Small intestine (tissue), 16 donors: ENCODE results near the gene KLB. TPM values are rescaled to one million over a fixed set of nuclear protein-coding genes. Genes with fewer than 3 reads are reported as not detected.
A peak's percentile ranks its signal among the peaks of the same experiment; 100 is the strongest.
"Not testable (repeated sequence)": the region's sequence is repeated elsewhere in the genome, so short reads cannot be mapped to it uniquely, and the experiment has no call there.

Experiments used
- DNase-seq, 2 donors: peaks; one replicate each; pipeline versions ENCODE4 v3.0.0 to v3.0.0-alpha.2; 2013
- FAIRE-seq: peaks from 2 replicates; lab custom pipeline; 2012; peaks lifted over from hg19 to GRCh38; lab: Jason Lieb, UNC
- H3K27ac ChIP-seq, 3 donors: one replicate each; pipeline ENCODE4 v1.5.1; 2013; ENCODE audit warnings: low read length in 2 of 3, mild to moderate bottlenecking in 2 of 3, control low read depth in 1 of 3, inconsistent platforms in 1 of 3, low read depth in 1 of 3, moderate library complexity in 1 of 3
- H3K27me3 ChIP-seq, 3 donors: one replicate each; pipeline ENCODE4 v1.6.1; 2013; ENCODE audit warnings: low read length in 3 of 3, inconsistent platforms in 1 of 3; ENCODE audit not compliant: control insufficient read depth in 3 of 3, insufficient read depth in 3 of 3
- H3K36me3 ChIP-seq, 3 donors: one replicate each; pipeline ENCODE4 v1.6.1; 2013; ENCODE audit warnings: low read length in 3 of 3, inconsistent platforms in 1 of 3, low read depth in 1 of 3, mild to moderate bottlenecking in 1 of 3, moderate library complexity in 1 of 3; ENCODE audit not compliant: control insufficient read depth in 3 of 3, insufficient read depth in 2 of 3
- H3K4me1 ChIP-seq, 3 donors: one replicate each; pipeline ENCODE4 v1.6.1; 2013; ENCODE audit warnings: low read length in 2 of 3, inconsistent platforms in 1 of 3, low read depth in 1 of 3, mild to moderate bottlenecking in 1 of 3, moderate library complexity in 1 of 3; ENCODE audit not compliant: control insufficient read depth in 3 of 3, insufficient read depth in 2 of 3
- H3K4me3 ChIP-seq, 3 donors: one replicate each; pipeline ENCODE4 v1.5.1; 2013; ENCODE audit warnings: low read length in 3 of 3, control low read depth in 1 of 3, inconsistent platforms in 1 of 3, low read depth in 1 of 3, mild to moderate bottlenecking in 1 of 3, moderate library complexity in 1 of 3
- H3K9me3 ChIP-seq, 2 donors: one replicate each; pipeline ENCODE4 v1.6.1; 2013; ENCODE audit warnings: low read depth in 1 of 2, low read length in 1 of 2; ENCODE audit not compliant: control insufficient read depth in 2 of 2, insufficient read depth in 1 of 2
- WGBS, 3 donors: extraction: QIAGEN DNeasy Blood & Tissue Kit; methylation state at CpG; one replicate each; pipeline ENCODE4 v1.1.7; 2013; 5-methylcytosine and 5-hydroxymethylcytosine counted together
- long read RNA-seq, 10 donors: transcript quantifications; one replicate each; lab custom pipeline, GENCODE V29; 2026
- polyA plus RNA-seq, 4 donors: library from polyadenylated mRNA; stranded (reverse) in 3 of 4; unstranded in 1 of 4; fragments of 200-250 nt in 3 of 4; fragments of 120-200 nt in 1 of 4; gene quantifications; one replicate each; pipeline versions ENCODE4 v1.2.1 to v1.2.3, GENCODE V29; 2013
- donor health status: healthy with polysubstance abuse.
- donor health status: control.
- donor health status: control.
- donor health status: Bipolar disorder and iron deficiency.
- donor health status: healthy.

KLB gene
- 1 to 10 TPM in 1 of 4 donors, under 1 TPM in 3; 0.36 to 1.4 (median 0.72) TPM for polyA plus RNA-seq
- long read RNA-seq, donor 1, partial matches to known transcripts = 2,955 of 3,105 reads
- long read RNA-seq, donor 1, other reads (novel, unspliced or antisense) = 150 of 3,105 reads
- long read RNA-seq, donor 2, partial matches to known transcripts = 512 of 536 reads
- long read RNA-seq, donor 2, other reads (novel, unspliced or antisense) = 24 of 536 reads
- long read RNA-seq, donor 3, partial matches to known transcripts = 837 of 1,274 reads
- long read RNA-seq, donor 3, other reads (novel, unspliced or antisense) = 437 of 1,274 reads
- long read RNA-seq, donor 4 = 0 reads
- long read RNA-seq, donor 5 = 0 reads
- long read RNA-seq, donor 6, partial matches to known transcripts = 674 of 1,043 reads
- long read RNA-seq, donor 6, other reads (novel, unspliced or antisense) = 369 of 1,043 reads
- long read RNA-seq, donor 7 = 0 reads
- long read RNA-seq, donor 8, partial matches to known transcripts = 94 of 175 reads
- long read RNA-seq, donor 8, other reads (novel, unspliced or antisense) = 81 of 175 reads
- long read RNA-seq, donor 9 = 0 reads
- long read RNA-seq, donor 10, full-length matches to known transcripts = 1 of 1,231 reads
- long read RNA-seq, donor 10, partial matches to known transcripts = 1,230 of 1,231 reads
- long read RNA-seq, donor 10, other reads (novel, unspliced or antisense) = 0 of 1,231 reads

DNA sequence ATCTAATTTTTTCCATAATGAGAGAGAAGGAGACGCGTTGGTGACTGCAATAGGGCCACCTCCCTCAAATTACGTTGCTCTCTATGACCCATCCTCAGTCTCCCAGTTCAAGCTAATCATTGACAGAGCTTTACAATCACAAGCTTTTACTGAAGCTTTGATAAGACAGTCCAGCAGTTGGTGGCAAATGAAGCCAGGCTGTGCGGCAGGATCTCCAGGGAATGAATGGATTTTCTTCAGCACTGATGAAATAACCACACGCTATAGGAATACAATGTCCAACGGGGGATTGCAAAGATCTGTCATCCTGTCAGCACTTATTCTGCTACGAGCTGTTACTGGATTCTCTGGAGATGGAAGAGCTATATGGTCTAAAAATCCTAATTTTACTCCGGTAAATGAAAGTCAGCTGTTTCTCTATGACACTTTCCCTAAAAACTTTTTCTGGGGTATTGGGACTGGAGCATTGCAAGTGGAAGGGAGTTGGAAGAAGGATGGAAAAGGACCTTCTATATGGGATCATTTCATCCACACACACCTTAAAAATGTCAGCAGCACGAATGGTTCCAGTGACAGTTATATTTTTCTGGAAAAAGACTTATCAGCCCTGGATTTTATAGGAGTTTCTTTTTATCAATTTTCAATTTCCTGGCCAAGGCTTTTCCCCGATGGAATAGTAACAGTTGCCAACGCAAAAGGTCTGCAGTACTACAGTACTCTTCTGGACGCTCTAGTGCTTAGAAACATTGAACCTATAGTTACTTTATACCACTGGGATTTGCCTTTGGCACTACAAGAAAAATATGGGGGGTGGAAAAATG, at the start of gene KLB:
KLB (plus strand) TSS at position 168 of the 821 bp plus-strand sequence; CDS start at position 188, 20 bp downstream.
- Histone ChIP-seq H3K4me3 (no peak within 1 kb of the TSS), H3K9me3 (no peaks in the 10 kb centered on the region), H3K36me3 (no peaks in the 10 kb centered on the region), H3K27ac (no peak within 1 kb of the TSS), H3K4me1 (peaks cover 0 to 7% (median 0%) of the 10 kb centered on the region in 3 donors), H3K27me3 (no peaks in the 10 kb centered on the region)
- DNase-seq (peak; percentile 89 to 91), FAIRE-seq (no peak)
- WGBS, 3 donors = 14 to 50% (median 28%) methylated on average over 12 of the region's 12 CpGs

DNA sequence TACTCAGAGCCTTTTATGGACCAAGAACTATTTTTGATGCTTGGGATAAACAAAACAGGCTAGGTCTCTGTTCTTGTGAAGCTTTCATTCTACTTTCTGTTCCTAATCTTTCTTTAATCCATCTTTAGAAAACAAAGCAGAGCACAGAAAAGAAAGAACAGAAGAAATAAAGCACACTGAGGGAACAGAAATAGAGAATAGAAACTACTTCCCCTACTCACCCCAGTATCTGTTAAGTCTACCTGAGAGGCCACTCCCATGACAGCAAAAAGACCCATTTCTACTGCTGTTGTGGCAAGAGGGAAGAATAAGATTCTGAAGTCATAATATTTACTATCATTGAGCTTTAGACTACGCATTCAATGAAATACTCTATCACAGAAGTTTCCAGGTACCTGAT, 49.7 kb upstream of the KLB start:
- no peak overlapping the region for H3K4me3 ChIP-seq
- peaks cover 0 to 18% (median 0%) of the 10 kb centered on the region in 3 donors for H3K4me1 ChIP-seq
- FAIRE-seq (no peak), DNase-seq (no peak)
- no peaks in the 10 kb centered on the region for H3K9me3 ChIP-seq
- H3K36me3 ChIP-seq = peaks cover 0 to 3% (median 0%) of the 10 kb centered on the region in 3 donors
- no peak overlapping the region for H3K27ac ChIP-seq
- WGBS, 3 donors = 82 to 96% (median 82%) methylated on average over 1 of the region's 1 CpG
- H3K27me3 ChIP-seq = no peaks in the 10 kb centered on the region

- not testable (repeated sequence) for DNase-seq, H3K27me3 ChIP-seq, H3K4me3 ChIP-seq, H3K27ac ChIP-seq, H3K4me1 ChIP-seq, H3K36me3 ChIP-seq, H3K9me3 ChIP-seq, FAIRE-seq
- 87 to 97% (median 89%) methylated on average over 4 of the region's 4 CpGs for WGBS, 3 donors
Measured at GRCh38 chr4:39360611-39361010, 46.1 kb upstream of the KLB start.

- Histone ChIP-seq H3K36me3 (peaks cover 0 to 8% (median 0%) of the 10 kb centered on the region in 3 donors), H3K9me3 (no peaks in the 10 kb centered on the region), H3K27ac (no peak overlapping the region), H3K27me3 (no peaks in the 10 kb centered on the region), H3K4me3 (no peak overlapping the region), H3K4me1 (peaks cover 0 to 4% (median 3%) of the 10 kb centered on the region in 3 donors)
- 48 to 58% (median 53%) methylated on average over 3 of the region's 3 CpGs for WGBS, 3 donors
- DNase-seq = no peak
- no peak for FAIRE-seq
Measured at GRCh38 chr4:39362827-39363226, 43.9 kb upstream of the KLB start.

DNA sequence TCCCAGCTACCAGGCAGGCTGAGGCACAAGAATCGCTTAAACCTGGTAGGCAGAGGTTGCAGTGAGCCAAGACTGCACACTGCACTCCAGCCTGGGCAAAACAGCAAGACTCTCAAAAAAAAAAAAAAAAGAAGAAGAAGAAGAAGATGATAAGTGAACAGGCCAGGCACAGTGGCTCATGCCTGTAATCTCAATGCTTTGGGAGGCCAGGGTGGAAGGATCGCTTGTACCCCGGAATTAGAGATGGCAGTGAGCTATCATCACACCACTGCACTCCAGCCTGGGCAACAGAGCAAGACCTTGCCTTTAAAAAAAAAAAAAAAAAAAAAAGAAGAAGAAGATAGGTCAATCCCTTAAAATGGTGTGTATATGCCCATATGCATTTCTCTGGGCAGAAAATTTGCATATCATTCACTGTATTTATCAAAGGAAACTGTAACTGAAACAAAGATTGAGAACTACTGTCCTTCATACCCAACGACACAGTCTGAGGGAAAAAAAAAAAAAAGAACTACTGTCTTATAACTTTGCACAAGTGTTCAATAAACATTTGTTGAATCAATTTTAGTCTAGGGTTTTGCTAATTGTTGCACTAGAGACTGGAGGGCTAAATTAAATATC, 42.8 kb upstream of the KLB start:
- Histone ChIP-seq H3K9me3 (no peaks in the 10 kb centered on the region), H3K4me1 (peaks cover 0 to 4% (median 3%) of the 10 kb centered on the region in 3 donors), H3K27me3 (no peaks in the 10 kb centered on the region), H3K27ac (no peak overlapping the region), H3K4me3 (no peak overlapping the region), H3K36me3 (peaks cover 0 to 8% (median 0%) of the 10 kb centered on the region in 3 donors)
- FAIRE-seq (no peak), DNase-seq (no peak)
- 78 to 80% (median 78%) methylated on average over 4 of the region's 4 CpGs for WGBS, 3 donors

DNA sequence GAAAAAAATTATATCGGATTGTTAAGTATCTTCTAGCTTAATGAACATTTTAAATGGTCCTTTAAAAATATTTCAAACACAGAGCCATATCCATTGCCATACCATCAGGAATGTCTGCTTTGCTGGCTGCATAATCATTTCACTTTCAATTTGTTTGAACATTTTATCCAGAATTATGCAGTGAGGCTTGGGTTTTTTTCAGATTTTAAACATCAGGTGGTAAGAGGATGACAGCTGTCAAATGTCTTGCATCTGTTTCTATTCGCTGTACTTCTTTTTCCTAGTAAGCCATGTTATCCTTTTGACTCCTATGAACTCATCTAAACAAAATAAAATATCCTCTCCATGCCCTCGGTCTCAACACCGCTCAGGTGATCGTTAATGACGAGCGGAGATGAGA, 41.4 kb upstream of the KLB start:
- FAIRE-seq (no peak), DNase-seq (no peak)
- Histone ChIP-seq H3K4me1 (peaks cover 0 to 4% (median 3%) of the 10 kb centered on the region in 3 donors), H3K36me3 (peaks cover 0 to 8% (median 0%) of the 10 kb centered on the region in 3 donors), H3K27ac (peak overlapping the region in 2 of 3 donors; percentile 88 to 89), H3K27me3 (no peaks in the 10 kb centered on the region), H3K4me3 (peak overlapping the region; percentile 82 to 94 (median 88)), H3K9me3 (no peaks in the 10 kb centered on the region)
- WGBS, 3 donors = 2 to 6% (median 5%) methylated on average over 7 of the region's 7 CpGs

- Histone ChIP-seq H3K36me3 (peaks cover 0 to 5% (median 0%) of the 10 kb centered on the region in 3 donors), H3K27me3 (no peaks in the 10 kb centered on the region), H3K4me1 (peaks cover 0 to 4% (median 3%) of the 10 kb centered on the region in 3 donors), H3K27ac (peak within 1 kb of the TSS; percentile 35 to 89 (median 88)), H3K9me3 (peaks cover 0 to 3% of the 10 kb centered on the region in 2 donors), H3K4me3 (peak within 1 kb of the TSS; percentile 82 to 94 (median 88))
- DNase-seq (peak; percentile 93 to 99), FAIRE-seq (no peak)
- WGBS, 3 donors = 3 to 5% (median 4%) methylated on average over 60 of the region's 60 CpGs
Measured at GRCh38 chr4:39365830-39366771, 40.6 kb upstream of the KLB start, which contains the start of gene RFC1. Gene RFC1, minus strand, starts transcription at chr4:39366362. Its CDS starts 121 bp downstream, at chr4:39366241.
